IgD-negative memory B cell (primary cell): ENCODE measurements around the gene MSH5. TPM values are rescaled to one million over a fixed set of nuclear protein-coding genes. Genes with fewer than 3 reads are reported as not detected.

Experiments used
- H3K27ac Mint-ChIP-seq, 3 donors: one replicate each; pipeline ENCODE4 v1.8.0; 2020 to 2022; ENCODE audit warnings: mild to moderate bottlenecking in 3 of 3, mixed read lengths in 3 of 3, moderate library complexity in 1 of 3
- H3K27me3 Mint-ChIP-seq: one replicate; pipeline ENCODE4 v1.8.0; 2021; ENCODE audit warnings: mixed read lengths
- H3K36me3 Mint-ChIP-seq: one replicate; pipeline ENCODE4 v1.8.0; 2020; ENCODE audit warnings: mild to moderate bottlenecking, mixed read lengths
- H3K4me1 Mint-ChIP-seq, 3 donors: one replicate each; pipeline ENCODE4 v1.8.0; 2020 to 2022; ENCODE audit warnings: mixed read lengths in 3 of 3, mild to moderate bottlenecking in 1 of 3
- H3K4me3 Mint-ChIP-seq, 4 donors: one replicate each; pipeline ENCODE4 v1.8.0; 2020 to 2022; ENCODE audit warnings: mild to moderate bottlenecking in 4 of 4, mixed read lengths in 4 of 4, moderate library complexity in 3 of 4
- H3K9me3 Mint-ChIP-seq, 3 donors: one replicate each; pipeline ENCODE4 v1.8.0; 2020 to 2021; ENCODE audit warnings: mixed read lengths in 3 of 3, mild to moderate bottlenecking in 1 of 3
- polyA plus RNA-seq: library from polyadenylated mRNA; unstranded; fragments of 300-500 nt; fragmentation: Illumina TruSeq; gene quantifications from one replicate; pipeline ENCODE4 v1.2.3, GENCODE V29; 2021

The MSH5 gene
- polyA plus RNA-seq, 1 donor from 2014 or later = 4.2 TPM

DNA sequence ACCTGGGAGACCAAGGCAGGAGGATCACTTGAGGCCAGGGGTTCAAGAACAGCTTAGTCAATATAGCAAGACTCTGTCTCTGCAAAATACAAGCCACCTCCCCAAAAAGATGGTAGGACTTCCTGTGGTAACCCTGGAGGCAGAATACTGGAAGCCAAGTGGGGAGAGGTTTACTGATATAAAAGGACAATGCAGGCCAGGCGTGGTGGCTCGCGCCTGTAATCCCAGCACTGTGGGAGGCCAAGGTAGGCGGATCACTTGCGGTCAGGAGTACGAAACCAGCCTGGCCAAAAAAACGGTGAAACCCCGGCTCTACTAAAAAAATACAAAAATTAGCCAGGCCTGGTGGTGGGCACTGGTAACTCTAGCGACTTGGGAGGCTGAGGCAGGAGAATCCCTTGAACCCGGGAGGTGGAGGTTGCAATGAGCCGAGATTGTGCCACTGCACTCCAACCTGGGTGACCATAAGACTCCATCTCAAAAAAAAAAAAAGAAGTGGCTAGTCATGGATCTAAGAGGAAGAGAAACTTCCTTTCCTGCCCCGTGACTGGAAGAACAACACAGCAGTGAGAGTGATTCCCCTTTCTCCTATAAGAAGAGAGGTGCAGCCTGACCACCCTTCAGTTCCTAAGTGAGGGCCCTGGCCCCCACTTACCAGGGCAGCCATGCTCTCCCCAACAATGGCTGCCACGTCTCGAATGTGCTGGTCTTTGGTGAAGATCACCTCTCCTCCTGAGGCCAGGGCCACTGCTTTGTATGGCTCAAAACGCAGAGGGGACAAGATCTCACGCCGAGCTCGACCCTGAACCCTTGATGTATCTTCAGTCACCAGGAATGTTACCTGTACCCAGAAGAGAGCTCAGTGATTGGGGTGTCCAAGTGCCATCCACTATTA lies 28.8 kb downstream of the MSH5 start:
- Mint-ChIP-seq H3K4me1 (peaks cover 0 to 8% (median 5%) of the 10 kb centered on the region in 3 donors), H3K27ac (peak overlapping the region in 1 of 3 donors; percentile 57), H3K36me3 (no peaks in the 10 kb centered on the region), H3K4me3 (no peak overlapping the region), H3K27me3 (no peaks in the 10 kb centered on the region), H3K9me3 (no peaks in the 10 kb centered on the region)

DNA sequence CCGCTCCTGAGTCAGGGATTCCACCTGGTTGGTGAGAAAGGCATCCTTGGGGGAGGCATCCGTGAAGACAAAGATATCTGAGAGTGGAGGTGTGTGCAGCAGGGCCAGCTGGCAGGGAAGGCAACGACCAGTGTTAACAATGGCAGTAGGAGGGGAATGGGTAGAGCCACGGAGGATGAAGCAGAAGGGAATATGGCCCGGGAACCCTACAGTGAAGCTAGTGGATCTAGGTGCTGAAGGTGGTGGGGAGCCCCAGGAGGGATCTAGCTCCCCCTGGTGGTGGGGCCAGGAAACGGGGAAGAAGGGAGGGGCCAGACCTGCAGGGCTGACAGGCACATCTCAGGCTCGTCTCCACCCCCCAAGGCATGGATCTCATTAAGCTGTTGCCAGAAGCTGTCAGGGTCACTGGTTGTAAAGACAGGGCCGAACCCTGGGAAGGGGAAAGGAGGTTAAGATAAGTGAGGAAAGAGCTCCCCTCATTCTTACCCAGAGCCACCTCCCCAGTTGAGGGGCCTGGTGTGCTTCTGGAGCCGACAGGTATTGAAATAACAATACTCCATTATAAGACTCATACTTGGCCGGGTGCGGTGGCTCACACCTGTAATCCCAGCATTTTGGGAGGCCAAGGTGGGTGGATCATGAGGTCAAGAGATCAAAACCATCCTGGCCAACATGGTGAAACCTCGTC lies 30.0 kb downstream of the MSH5 start:
- Mint-ChIP-seq H3K4me3 (no peak overlapping the region), H3K36me3 (no peaks in the 10 kb centered on the region)

DNA sequence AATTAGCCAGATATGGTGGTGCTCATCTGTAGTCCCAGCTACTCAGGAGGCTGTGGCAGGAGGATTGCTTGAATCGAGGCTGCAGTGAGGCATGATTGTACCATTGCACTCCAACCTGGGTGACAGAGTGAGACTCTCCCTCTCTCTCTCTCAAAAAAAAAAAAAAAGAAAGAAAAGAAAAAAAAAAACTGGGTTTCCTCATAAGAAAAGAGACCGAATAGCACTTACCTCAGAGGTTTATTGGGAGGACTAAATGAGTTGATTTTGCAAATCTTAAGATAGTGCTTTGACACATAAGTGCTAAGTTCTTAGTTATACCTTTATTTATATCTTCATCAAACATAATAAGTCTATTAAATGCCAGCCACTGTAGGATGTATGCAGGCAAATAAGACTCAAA lies 31.1 kb downstream of the MSH5 start:
- no peaks in the 10 kb centered on the region for H3K36me3 Mint-ChIP-seq
- peak overlapping the region in 1 of 3 donors; percentile 88 for H3K27ac Mint-ChIP-seq
- H3K9me3 Mint-ChIP-seq = no peaks in the 10 kb centered on the region
- H3K4me1 Mint-ChIP-seq = peaks cover 0 to 10% (median 7%) of the 10 kb centered on the region in 3 donors
- H3K27me3 Mint-ChIP-seq = no peaks in the 10 kb centered on the region
- H3K4me3 Mint-ChIP-seq = no peak overlapping the region

More for the DNA sequence above, 30.0 kb downstream of the MSH5 start:
- Mint-ChIP-seq H3K27me3 (no peaks in the 10 kb centered on the region), H3K9me3 (no peaks in the 10 kb centered on the region), H3K27ac (no peak overlapping the region), H3K4me1 (peaks cover 0 to 8% (median 5%) of the 10 kb centered on the region in 3 donors)

DNA sequence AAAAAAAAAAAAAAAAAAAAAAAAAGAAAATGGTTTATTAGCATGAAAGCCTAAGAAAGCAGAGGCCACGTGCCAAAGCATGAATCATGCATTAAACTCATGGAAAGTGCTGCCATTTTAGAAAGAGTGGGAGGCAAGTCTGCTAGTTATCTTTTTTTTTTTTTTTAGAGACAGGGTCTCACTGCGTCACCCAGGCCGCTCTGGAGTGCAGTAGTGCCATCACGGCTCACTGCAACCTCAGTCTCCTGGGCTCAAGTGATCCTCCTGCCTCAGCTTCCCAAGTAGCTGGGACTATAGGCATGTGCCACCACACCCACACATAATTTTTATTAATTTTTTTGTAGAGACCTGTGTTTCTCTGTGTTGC lies 32.2 kb downstream of the MSH5 start:
- H3K27me3 Mint-ChIP-seq = no peaks in the 10 kb centered on the region
- no peaks in the 10 kb centered on the region for H3K36me3 Mint-ChIP-seq
- H3K9me3 Mint-ChIP-seq = no peaks in the 10 kb centered on the region
- no peak overlapping the region for H3K4me3 Mint-ChIP-seq
- peak overlapping the region in 1 of 3 donors; percentile 32 for H3K27ac Mint-ChIP-seq
- peaks cover 0 to 14% (median 13%) of the 10 kb centered on the region in 3 donors for H3K4me1 Mint-ChIP-seq

DNA sequence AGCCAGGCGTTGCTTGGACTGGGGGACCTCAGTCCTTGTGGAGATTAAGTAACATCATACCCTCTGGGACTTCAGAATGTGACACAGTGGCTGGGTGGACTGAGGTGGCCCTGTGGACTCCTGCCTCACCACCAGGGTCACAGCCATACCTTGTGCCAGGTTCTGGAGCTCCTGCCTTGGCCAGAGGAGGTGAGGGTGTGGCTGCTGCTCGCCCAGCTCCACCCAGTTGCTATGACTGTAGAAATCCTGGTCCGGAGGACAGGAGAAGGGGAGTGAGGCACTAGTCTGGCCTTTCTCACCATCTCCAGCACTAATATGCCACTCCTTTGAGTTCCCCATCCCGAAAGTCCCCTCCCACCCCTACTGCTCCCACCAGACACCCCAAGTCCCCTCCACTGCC lies 35.4 kb downstream of the MSH5 start:
- Mint-ChIP-seq H3K9me3 (no peaks in the 10 kb centered on the region), H3K4me1 (peaks cover 0 to 15% (median 11%) of the 10 kb centered on the region in 3 donors), H3K36me3 (no peaks in the 10 kb centered on the region), H3K27me3 (no peaks in the 10 kb centered on the region), H3K4me3 (peak overlapping the region in 1 of 4 donors; percentile 69), H3K27ac (no peak overlapping the region)

DNA sequence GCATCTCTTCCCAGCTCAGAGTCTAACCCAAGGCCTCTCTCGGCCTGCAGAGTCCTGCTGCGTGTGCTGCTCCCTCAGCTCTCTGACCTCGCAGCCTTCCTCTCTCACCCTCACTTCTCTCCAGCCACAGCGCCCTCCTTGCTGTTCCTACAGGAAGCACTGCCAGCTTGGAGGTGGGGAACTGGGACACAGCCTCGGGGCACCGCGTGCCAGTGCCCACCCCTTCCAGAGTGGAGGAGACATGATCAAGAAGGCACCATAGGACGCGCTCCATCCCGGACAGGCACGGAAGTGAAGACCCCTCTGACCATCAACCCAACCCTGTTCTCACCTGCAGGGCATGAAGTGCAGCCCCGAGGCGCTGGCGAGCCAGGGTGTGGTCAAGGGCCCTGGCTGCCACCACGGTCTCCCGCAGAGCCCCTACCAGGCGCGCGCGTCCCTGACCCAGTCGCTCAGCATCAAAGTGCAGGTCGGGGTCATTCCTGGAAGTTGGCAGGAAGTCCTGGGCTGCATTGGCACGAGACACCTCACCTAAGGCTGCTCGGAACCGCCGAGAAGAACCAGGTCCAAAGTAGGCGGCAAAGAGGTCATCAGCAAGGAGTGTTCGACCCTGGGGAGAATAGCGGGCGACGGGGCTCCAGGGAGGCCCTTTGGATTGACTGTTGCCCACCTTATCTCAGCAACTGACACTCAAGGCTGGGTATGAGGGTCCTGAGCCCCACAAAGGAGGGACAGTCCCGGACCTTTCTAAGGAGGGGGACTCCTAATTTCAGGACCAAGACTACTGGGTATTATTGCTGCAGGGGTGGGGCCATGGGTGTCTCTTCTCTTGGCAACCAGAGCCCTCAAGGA lies 36.1 kb downstream of the MSH5 start:
- H3K4me1 Mint-ChIP-seq = peaks cover 0 to 15% (median 11%) of the 10 kb centered on the region in 3 donors

DNA sequence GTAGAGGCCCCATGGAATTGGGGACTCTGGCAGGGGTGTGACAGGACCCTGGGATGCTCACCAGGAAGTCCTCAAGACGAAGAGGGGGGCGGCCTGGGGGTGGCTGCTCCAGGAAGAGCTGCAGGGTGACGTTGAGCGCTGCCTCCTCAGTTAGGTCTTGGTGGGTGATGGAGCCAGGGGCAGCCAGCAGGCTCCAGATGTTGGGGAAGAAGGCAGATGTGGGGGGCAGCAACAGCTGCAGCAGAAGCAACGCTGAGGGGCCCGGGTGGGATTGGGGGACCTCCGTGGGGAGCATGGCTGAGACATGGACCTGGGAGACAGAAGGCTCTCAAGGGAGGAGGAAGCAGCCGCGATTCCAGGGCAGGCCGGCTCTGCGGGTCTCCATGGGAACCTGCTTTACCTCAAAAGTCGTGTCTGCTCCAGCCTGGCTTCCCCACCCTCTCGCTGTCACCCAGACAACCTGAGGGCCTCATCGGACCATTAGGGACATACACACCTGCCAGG lies 36.7 kb downstream of the MSH5 start:
- Mint-ChIP-seq H3K27me3 (no peaks in the 10 kb centered on the region), H3K4me1 (peaks cover 0 to 13% (median 11%) of the 10 kb centered on the region in 3 donors), H3K27ac (peak overlapping the region; percentile 81 to 84 (median 81)), H3K4me3 (peak overlapping the region in 3 of 4 donors; percentile 61 to 80 (median 69)), H3K36me3 (no peaks in the 10 kb centered on the region), H3K9me3 (no peaks in the 10 kb centered on the region)

More for the DNA sequence above, 36.1 kb downstream of the MSH5 start:
- Mint-ChIP-seq H3K4me3 (peak overlapping the region in 2 of 4 donors; percentile 69), H3K27me3 (no peaks in the 10 kb centered on the region), H3K9me3 (no peaks in the 10 kb centered on the region), H3K27ac (peak overlapping the region; percentile 81 to 89 (median 84)), H3K36me3 (no peaks in the 10 kb centered on the region)

DNA sequence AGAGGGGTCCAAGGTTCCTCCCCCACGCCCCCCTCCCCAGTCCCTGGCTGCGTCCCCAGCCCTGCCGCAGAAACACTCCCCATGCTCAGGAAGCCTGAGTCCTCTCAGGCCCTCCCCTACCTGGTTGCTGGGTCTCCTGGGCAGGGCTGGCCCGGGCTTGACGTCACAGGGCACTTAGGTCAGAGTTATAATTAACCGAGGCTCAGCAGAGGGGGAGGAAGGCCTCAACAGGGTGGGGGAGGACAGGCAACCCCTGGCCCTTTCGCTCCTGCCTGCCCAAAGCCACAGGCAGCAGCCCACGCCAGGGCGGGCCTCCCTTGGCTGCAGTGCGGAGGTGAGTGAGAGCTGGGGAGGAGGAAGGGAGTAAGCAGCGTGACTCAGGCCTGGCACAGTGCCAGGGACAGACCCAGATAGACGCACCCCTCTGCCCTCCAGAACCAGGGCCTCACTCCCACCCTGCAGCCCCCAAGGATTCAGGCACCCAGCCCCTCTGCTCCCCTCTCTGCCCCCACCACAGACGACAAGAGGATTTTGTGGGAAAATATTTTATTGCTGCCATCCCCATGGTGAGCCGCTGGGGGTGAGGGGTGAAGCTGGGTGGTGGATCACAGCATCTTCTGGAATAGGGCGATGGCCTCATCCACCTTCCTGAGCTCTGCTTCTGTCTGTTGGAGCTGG lies 37.3 kb downstream of the MSH5 start, which contains the start of gene VWA7:
VWA7 (minus strand) TSS at position 340 of the 678 bp plus-strand sequence. CDS start 549 bp downstream, outside the sequence.
- H3K4me1 Mint-ChIP-seq = peaks cover 0 to 13% (median 11%) of the 10 kb centered on the region in 3 donors
- H3K27ac Mint-ChIP-seq = peak within 1 kb of the TSS; percentile 81 to 89 (median 84)
- no peaks in the 10 kb centered on the region for H3K36me3 Mint-ChIP-seq
- no peaks in the 10 kb centered on the region for H3K9me3 Mint-ChIP-seq
- H3K27me3 Mint-ChIP-seq = no peaks in the 10 kb centered on the region
- peak within 1 kb of the TSS; percentile 14 to 80 (median 65) for H3K4me3 Mint-ChIP-seq

DNA sequence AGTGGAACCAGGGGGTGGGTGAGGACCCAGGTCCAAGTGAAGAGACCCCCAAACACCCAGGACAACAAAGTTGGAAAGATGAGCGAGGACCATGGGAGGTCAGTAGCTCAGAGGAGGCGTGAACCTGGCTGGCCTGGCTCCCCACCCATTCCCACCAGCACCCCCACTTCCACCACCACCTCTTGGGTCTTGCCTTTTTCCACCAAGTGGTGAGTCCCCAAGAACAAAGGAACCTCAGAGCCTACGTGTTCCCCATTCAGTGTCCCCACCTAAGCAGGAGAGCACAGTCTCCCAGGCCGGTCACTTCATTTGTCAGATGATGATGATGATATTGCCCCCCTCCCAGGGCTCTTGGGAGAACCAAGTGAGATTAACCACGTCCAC lies 37.9 kb downstream of the MSH5 start:
- Mint-ChIP-seq H3K27me3 (no peaks in the 10 kb centered on the region), H3K27ac (peak overlapping the region; percentile 77 to 84 (median 81)), H3K4me3 (peak overlapping the region in 2 of 4 donors; percentile 14 to 72), H3K36me3 (no peaks in the 10 kb centered on the region), H3K4me1 (peaks cover 0 to 11% (median 11%) of the 10 kb centered on the region in 3 donors), H3K9me3 (no peaks in the 10 kb centered on the region)

DNA sequence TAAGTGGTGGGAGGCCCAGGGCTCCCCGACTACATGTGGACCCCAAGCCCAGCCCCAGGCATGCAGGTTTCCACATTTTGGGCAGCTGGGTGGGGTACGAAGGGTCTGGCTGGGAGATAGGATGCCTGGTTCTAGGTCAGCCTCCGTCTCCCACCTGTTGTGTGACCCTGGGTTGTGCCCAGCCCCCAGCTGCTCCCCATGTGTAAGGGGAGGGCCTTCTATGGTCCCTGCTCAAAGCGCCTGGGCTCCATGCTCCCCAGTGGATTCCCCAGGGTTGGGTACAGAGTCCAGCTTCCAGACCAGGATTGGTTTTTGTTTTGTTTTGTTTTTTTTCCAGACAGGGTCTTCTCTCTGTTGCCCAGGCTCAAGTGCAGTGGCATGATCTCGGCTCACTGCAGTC lies 38.4 kb downstream of the MSH5 start:
- Mint-ChIP-seq H3K27ac (peak overlapping the region in 2 of 3 donors; percentile 77 to 81), H3K4me3 (peak overlapping the region in 1 of 4 donors; percentile 14), H3K27me3 (no peaks in the 10 kb centered on the region), H3K36me3 (no peaks in the 10 kb centered on the region), H3K9me3 (no peaks in the 10 kb centered on the region), H3K4me1 (peaks cover 0 to 11% (median 11%) of the 10 kb centered on the region in 3 donors)

DNA sequence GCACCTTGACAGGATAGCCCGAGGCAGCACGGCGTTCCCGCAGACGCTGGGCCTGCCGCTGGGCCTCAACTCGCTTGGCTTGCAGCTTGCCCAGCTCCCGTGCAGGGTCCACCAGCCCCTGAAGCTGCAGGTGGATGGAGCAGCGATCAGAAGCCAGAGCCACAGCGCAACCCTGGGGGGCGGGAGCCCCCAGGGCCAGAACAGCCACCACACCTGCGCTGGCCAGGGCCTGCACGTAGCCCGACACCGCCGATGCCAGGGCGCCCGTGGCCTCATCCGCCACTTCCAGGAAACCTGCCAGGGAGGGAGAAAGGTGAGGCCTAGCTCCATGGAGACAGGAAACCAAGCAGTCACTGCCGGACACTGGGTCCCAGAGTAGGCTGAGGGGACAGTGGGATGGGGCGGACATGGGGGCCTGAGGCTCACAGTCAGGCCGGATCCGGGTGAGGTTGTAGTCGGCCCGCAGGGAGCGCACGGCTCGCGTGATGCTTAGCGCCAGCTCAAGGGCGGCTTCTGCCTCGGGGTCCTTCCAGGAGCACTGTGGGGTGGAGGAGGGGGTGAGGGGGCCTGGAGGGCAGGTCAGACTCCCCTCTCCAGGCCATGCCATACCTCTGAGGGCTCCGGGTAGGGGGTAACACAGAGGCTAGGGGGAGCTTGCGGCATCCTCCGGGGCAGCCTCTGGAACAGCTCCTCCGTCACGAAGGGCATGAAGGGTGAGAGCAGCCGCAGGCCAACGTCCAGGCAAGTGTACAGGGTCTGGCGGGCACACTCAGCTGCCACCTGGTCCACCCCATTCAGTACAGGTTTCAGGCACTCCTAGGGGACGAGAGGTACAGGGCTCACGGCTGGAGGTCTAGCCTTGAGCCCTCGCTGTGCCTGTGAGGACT lies 39.4 kb downstream of the MSH5 start:
- no peak overlapping the region for H3K4me3 Mint-ChIP-seq

DNA sequence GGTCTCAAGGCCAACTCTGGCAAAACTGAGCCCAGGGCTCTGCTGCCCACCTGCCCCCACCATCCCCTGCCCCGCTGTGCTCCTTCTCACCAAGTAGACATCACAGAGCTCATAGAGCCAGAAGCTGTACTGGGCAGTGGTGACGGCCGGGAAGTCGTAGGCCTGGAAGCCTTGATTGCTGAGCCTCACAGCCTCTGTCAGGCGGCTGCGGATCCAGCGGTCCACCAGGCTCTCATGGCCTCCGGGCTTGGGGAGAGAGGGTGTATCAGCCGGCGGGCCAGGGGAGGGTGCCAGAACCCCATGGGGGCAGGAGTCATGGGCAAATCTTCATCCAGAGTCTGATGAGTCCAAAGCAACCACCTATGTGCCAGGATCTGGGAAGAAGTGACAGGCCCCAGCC lies 40.1 kb downstream of the MSH5 start:
- Mint-ChIP-seq H3K36me3 (peaks cover 2% of the 10 kb centered on the region), H3K4me3 (peak overlapping the region in 1 of 4 donors; percentile 60), H3K4me1 (peaks cover 0 to 12% (median 11%) of the 10 kb centered on the region in 3 donors), H3K27me3 (no peaks in the 10 kb centered on the region), H3K9me3 (no peaks in the 10 kb centered on the region), H3K27ac (no peak overlapping the region)

More for the DNA sequence above, 39.4 kb downstream of the MSH5 start:
- Mint-ChIP-seq H3K27ac (peak overlapping the region in 1 of 3 donors; percentile 63), H3K9me3 (no peaks in the 10 kb centered on the region), H3K36me3 (no peaks in the 10 kb centered on the region), H3K4me1 (peaks cover 0 to 11% (median 11%) of the 10 kb centered on the region in 3 donors), H3K27me3 (no peaks in the 10 kb centered on the region)
